Measurements from ENCODE around the gene CD70. TPM values are rescaled to one million over a fixed set of nuclear protein-coding genes. Genes with fewer than 3 reads are reported as not detected.
A peak's percentile ranks its signal among the peaks of the same experiment; 100 is the strongest.
"Not testable (repeated sequence)": the region's sequence is repeated elsewhere in the genome, so short reads cannot be mapped to it uniquely, and the experiment has no call there.

The CD70 gene
- polyA plus RNA-seq, 4 donors, result 0.15 to 0.89 TPM; not detected in 2

DNA sequence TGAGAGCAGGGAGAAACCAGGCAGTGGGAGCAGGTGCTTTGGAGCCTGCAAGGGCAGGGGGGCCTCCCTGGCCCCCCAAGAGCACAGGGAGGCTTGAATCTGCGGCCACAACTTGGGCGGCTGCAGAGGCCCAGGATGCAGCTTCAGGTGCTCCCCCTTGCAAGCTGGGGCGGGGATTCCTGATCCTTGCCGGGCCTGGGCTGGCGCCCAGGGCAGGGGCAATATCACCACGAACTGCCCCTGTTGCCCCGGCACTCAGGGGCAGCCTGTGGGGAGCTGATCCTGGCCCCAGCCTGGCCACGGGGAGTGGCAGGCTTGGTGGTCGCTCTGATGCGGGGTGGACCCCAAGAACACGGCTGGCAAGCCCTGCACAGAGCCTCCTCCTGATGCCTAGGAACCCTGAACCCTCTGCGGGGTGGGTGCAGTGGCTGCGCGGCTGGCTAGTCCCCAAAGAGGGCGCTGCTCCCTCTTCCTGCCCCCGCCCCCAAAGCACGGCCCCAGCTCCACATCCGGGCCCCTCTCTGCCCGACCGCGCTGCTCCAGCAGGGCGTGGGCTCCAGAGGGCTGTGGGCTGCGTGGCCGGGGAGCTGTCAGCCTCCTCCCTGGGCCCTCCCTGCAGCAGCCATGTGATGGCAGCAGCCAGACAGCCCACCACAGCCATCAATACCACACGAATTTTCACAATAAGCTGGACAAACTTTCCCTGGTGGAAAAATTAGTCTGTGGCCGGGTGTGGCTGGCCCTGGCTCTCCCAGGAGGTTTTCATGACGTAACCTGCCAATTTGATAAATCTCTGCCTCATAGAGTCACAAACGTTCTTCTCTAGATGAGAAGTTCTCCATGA, 39.1 kb downstream of the CD70 start:
- Histone ChIP-seq H3K27ac (ENCODE audit: low read depth in 1 of 3, low read length in 2 of 3) (no peak overlapping the region), H3K27me3 (ENCODE audit: control insufficient read depth in 3 of 3, insufficient read depth in 3 of 3, low read length in 3 of 3) (peaks cover 0 to 2% (median 0%) of the 10 kb centered on the region in 3 donors), H3K9me3 (ENCODE audit: control insufficient read depth in 2 of 2, insufficient read depth in 1 of 2, low read depth in 1 of 2, low read length in 1 of 2) (peaks cover 0 to 4% of the 10 kb centered on the region in 2 donors), H3K4me1 (ENCODE audit: control insufficient read depth in 3 of 3, insufficient read depth in 2 of 3, low read depth in 1 of 3, low read length in 2 of 3) (no peaks in the 10 kb centered on the region), H3K36me3 (ENCODE audit: control insufficient read depth in 3 of 3, insufficient read depth in 2 of 3, low read depth in 1 of 3, low read length in 3 of 3) (no peaks in the 10 kb centered on the region), H3K4me3 (ENCODE audit: low read depth in 1 of 3, low read length in 3 of 3) (no peak overlapping the region)
- 33 to 35% (median 35%) methylated on average over 24 to 28 of the region's 28 CpGs for WGBS, 3 donors
- FAIRE-seq (no peak), DNase-seq (peak in 1 of 2 donors; percentile 15)

DNA sequence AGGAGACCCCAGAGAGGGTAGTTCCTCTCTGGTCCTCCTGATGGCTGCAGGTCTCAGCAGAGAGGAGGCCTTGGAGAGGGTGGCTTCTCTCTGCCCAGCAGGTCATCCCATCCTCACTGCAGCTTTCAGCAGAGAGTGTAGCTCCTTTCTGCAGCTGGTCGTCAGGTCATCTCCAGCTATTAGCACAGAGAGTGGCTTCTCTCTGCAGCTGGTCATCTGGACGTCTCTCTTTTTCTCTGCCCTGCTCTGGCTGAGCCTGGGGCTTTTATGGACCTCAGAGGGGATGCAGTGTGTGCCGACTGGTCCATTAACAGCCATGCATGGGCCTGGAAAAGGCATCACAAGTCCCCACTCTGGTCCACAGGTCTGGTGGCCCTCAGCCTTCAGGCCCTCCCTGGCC, 39.9 kb downstream of the CD70 start:
- FAIRE-seq, result no peak
- peaks cover 0 to 4% of the 10 kb centered on the region in 2 donors for H3K9me3 ChIP-seq (ENCODE audit: control insufficient read depth in 2 of 2, insufficient read depth in 1 of 2, low read depth in 1 of 2, low read length in 1 of 2)

DNA sequence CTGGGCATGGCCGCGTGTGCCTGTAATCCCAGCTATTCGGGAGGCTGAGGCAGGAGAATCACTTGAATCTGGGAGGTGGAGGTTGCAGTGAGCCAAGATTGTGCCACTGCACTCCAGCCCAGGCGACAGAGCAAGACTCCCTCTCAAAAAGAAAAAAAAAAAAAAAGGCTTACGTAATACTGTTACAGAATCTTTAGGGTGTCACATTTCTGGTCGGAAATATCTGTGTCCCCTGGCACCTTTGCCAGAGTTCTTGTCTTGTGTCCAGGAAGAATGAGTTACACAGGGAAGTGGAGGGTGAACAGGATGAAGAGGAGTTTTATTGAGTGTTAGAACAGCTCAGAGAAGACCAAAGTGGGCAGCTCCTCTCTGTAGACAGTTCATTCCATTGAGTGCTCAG, 40.3 kb downstream of the CD70 start:
- not testable (repeated sequence) for H3K27ac ChIP-seq (ENCODE audit: low read depth in 1 of 3, low read length in 2 of 3); H3K27me3 ChIP-seq (ENCODE audit: control insufficient read depth in 3 of 3, insufficient read depth in 3 of 3, low read length in 3 of 3); H3K4me3 ChIP-seq (ENCODE audit: low read depth in 1 of 3, low read length in 3 of 3); H3K4me1 ChIP-seq (ENCODE audit: control insufficient read depth in 3 of 3, insufficient read depth in 2 of 3, low read depth in 1 of 3, low read length in 2 of 3); H3K9me3 ChIP-seq (ENCODE audit: control insufficient read depth in 2 of 2, insufficient read depth in 1 of 2, low read depth in 1 of 2, low read length in 1 of 2); DNase-seq; FAIRE-seq; H3K36me3 ChIP-seq (ENCODE audit: control insufficient read depth in 3 of 3, insufficient read depth in 2 of 3, low read depth in 1 of 3, low read length in 3 of 3)
- 84 to 91% (median 85%) methylated on average over 6 of the region's 6 CpGs for WGBS, 3 donors

More for the DNA sequence above, 39.9 kb downstream of the CD70 start:
- H3K36me3 ChIP-seq (ENCODE audit: control insufficient read depth in 3 of 3, insufficient read depth in 2 of 3, low read depth in 1 of 3, low read length in 3 of 3), result no peaks in the 10 kb centered on the region
- no peak overlapping the region for H3K27ac ChIP-seq (ENCODE audit: low read depth in 1 of 3, low read length in 2 of 3)
- H3K27me3 ChIP-seq (ENCODE audit: control insufficient read depth in 3 of 3, insufficient read depth in 3 of 3, low read length in 3 of 3), result peaks cover 0 to 2% (median 0%) of the 10 kb centered on the region in 3 donors
- WGBS, 3 donors, result 86 to 92% (median 88%) methylated on average over 3 of the region's 3 CpGs
- no peak for DNase-seq
- H3K4me3 ChIP-seq (ENCODE audit: low read depth in 1 of 3, low read length in 3 of 3), result no peak overlapping the region
- H3K4me1 ChIP-seq (ENCODE audit: control insufficient read depth in 3 of 3, insufficient read depth in 2 of 3, low read depth in 1 of 3, low read length in 2 of 3), result no peaks in the 10 kb centered on the region

DNA sequence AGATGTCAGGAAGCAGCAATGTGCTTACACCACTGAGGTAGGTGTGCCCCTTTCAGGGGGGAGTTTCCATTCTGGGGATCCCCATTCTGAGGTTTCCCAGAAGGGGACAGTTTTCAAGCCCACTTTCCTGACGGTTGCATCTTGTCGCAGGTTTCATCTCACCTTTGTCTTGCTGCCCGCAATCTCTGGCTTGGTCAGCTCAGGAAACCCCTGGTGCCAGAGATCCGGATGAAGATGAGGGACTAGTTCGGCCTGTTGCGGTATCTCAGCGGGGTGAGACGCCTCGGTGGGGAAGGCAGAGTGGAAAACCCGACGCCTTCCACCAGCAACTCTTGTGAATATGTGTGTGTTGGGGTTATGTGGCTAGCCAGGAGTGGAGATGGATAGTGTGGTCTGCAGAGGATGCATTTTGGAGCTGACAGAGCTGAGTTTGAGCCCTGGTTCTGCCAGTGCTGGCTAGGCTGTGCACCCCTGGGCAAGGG, 47.0 kb downstream of the CD70 start:
- Histone ChIP-seq H3K9me3 (ENCODE audit: control insufficient read depth in 2 of 2, insufficient read depth in 1 of 2, low read depth in 1 of 2, low read length in 1 of 2) (no peaks in the 10 kb centered on the region), H3K36me3 (ENCODE audit: control insufficient read depth in 3 of 3, insufficient read depth in 2 of 3, low read depth in 1 of 3, low read length in 3 of 3) (no peaks in the 10 kb centered on the region), H3K27ac (ENCODE audit: low read depth in 1 of 3, low read length in 2 of 3) (no peak overlapping the region), H3K4me1 (ENCODE audit: control insufficient read depth in 3 of 3, insufficient read depth in 2 of 3, low read depth in 1 of 3, low read length in 2 of 3) (no peaks in the 10 kb centered on the region), H3K27me3 (ENCODE audit: control insufficient read depth in 3 of 3, insufficient read depth in 3 of 3, low read length in 3 of 3) (no peaks in the 10 kb centered on the region), H3K4me3 (ENCODE audit: low read depth in 1 of 3, low read length in 3 of 3) (no peak overlapping the region)
- DNase-seq, result no peak
- FAIRE-seq, result no peak
- 66 to 79% (median 68%) methylated on average over 11 of the region's 11 CpGs for WGBS, 3 donors

DNA sequence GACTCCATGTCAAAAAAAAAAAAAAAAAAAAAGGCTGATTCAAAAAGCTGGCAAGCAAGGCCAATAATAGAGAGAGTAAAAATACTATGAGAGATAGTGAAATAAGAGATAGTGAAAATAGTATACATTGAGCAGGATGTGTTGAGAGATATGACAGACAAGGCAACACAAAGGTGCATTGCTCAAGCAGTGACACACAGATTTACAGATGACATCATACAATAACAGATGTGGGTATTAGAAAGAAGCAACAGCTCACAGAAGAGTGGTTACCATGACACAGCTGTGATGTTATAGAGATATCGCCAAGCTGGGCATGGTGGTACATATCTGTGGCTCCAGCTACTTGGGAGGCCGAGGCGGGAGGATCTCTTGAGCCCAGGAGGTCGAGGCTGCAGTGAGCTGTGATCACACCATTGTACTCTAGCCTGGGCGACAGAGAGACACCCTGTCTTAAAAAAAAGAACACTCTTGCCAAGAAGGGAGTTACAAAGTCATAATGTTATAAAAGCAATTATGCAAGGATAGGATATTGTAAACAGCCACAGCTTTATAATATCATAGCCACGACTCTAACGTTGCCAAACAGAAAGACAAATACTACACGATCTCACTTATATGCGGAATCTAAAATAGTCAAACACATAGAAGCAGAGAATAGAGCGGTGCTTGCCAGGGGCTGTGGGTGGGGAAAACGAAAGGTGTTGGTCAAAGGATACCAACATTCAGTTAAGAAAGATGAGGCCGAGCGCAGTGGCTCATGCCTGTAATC, 49.8 kb downstream of the CD70 start:
- Histone ChIP-seq H3K36me3 (ENCODE audit: control insufficient read depth in 3 of 3, insufficient read depth in 2 of 3, low read depth in 1 of 3, low read length in 3 of 3) (no peaks in the 10 kb centered on the region), H3K27ac (ENCODE audit: low read depth in 1 of 3, low read length in 2 of 3) (no peak overlapping the region), H3K4me1 (ENCODE audit: control insufficient read depth in 3 of 3, insufficient read depth in 2 of 3, low read depth in 1 of 3, low read length in 2 of 3) (no peaks in the 10 kb centered on the region), H3K9me3 (ENCODE audit: control insufficient read depth in 2 of 2, insufficient read depth in 1 of 2, low read depth in 1 of 2, low read length in 1 of 2) (peaks cover 0 to under 1% of the 10 kb centered on the region in 2 donors), H3K27me3 (ENCODE audit: control insufficient read depth in 3 of 3, insufficient read depth in 3 of 3, low read length in 3 of 3) (peaks cover 0 to 2% (median 0%) of the 10 kb centered on the region in 3 donors), H3K4me3 (ENCODE audit: low read depth in 1 of 3, low read length in 3 of 3) (no peak overlapping the region)
- WGBS, 3 donors, result 67 to 71% (median 68%) methylated on average over 13 of the region's 13 CpGs
- no peak for FAIRE-seq
- no peak for DNase-seq

DNA sequence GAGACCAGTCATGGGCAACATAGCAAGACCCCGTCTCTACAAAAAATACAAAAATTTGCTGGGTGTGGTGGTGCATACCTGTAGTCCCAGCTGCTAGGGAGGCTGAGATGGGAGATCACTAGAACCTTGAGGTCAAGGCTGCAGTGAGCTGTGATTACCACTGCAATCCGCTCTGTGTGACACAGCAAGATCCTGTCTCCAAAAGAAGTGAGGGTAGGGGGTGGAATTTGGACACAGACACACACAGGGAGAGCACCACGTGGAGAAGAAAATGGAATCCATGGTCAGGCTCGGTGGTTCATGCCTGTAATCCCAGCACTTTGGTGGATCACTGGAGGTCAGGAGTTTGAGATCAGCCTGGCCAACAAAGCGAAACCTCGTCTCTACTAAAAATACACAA, 51.4 kb downstream of the CD70 start:
- peaks cover 0 to 8% (median 4%) of the 10 kb centered on the region in 3 donors for H3K27me3 ChIP-seq (ENCODE audit: control insufficient read depth in 3 of 3, insufficient read depth in 3 of 3, low read length in 3 of 3)
- DNase-seq (no peak), FAIRE-seq (no peak)
- H3K27ac ChIP-seq (ENCODE audit: low read depth in 1 of 3, low read length in 2 of 3), result no peak overlapping the region
- no peaks in the 10 kb centered on the region for H3K36me3 ChIP-seq (ENCODE audit: control insufficient read depth in 3 of 3, insufficient read depth in 2 of 3, low read depth in 1 of 3, low read length in 3 of 3)
- H3K4me3 ChIP-seq (ENCODE audit: low read depth in 1 of 3, low read length in 3 of 3), result no peak overlapping the region
- no peaks in the 10 kb centered on the region for H3K4me1 ChIP-seq (ENCODE audit: control insufficient read depth in 3 of 3, insufficient read depth in 2 of 3, low read depth in 1 of 3, low read length in 2 of 3)
- 81% methylated on average over 6 of the region's 6 CpGs for WGBS, 3 donors
- H3K9me3 ChIP-seq (ENCODE audit: control insufficient read depth in 2 of 2, insufficient read depth in 1 of 2, low read depth in 1 of 2, low read length in 1 of 2), result peaks cover 0 to 5% of the 10 kb centered on the region in 2 donors

Other genes starting within 250 kb of the CD70 start
- 100 to 1,000 TPM in 3 of 4 donors, 10 to 100 TPM in 1; 48.6 to 129 (median 101) TPM for gene CLPP, start 229.6 kb downstream of the CD70 start, polyA plus RNA-seq
- gene ALKBH7, start 218.4 kb downstream of the CD70 start, polyA plus RNA-seq, result 100 to 1,000 TPM in 3 of 4 donors, 10 to 100 TPM in 1; 98.8 to 238 (median 164) TPM
- 1 to 10 TPM; 1.1 to 2.6 (median 1.2) TPM for gene PSPN, start 215.2 kb downstream of the CD70 start, polyA plus RNA-seq
- 100 to 1,000 TPM in 1 of 4 donors, 10 to 100 TPM in 3; 63.2 to 101 (median 64.7) TPM for gene GTF2F1, start 198.0 kb downstream of the CD70 start, polyA plus RNA-seq
- 100 to 1,000 TPM in 2 of 4 donors, 10 to 100 TPM in 2; 80.7 to 257 (median 158) TPM for gene KHSRP, start 166.3 kb downstream of the CD70 start, polyA plus RNA-seq
- gene SLC25A41, start 157.4 kb downstream of the CD70 start, polyA plus RNA-seq, result 1 to 10 TPM in 1 of 4 donors, under 1 TPM in 3; 0.34 to 2.7 (median 0.45) TPM
- 10 to 100 TPM; 24.1 to 87.0 (median 49.9) TPM for gene SLC25A23, start 131.4 kb downstream of the CD70 start, polyA plus RNA-seq
- gene CRB3, start 126.9 kb downstream of the CD70 start, polyA plus RNA-seq, result 100 to 1,000 TPM in 2 of 4 donors, 10 to 100 TPM in 2; 54.8 to 120 (median 94.8) TPM
- 10 to 100 TPM in 2 of 4 donors, 1 to 10 TPM in 2; 4.0 to 48.7 (median 9.6) TPM for gene DENND1C, start 109.4 kb downstream of the CD70 start, polyA plus RNA-seq
- 1 to 10 TPM in 2 of 4 donors, under 1 TPM in 1, not detected in 1; 0.53 to 5.8 (median 1.1) TPM for gene TUBB4A, start 88.8 kb downstream of the CD70 start, polyA plus RNA-seq
- gene TNFSF9, start 60.1 kb downstream of the CD70 start, polyA plus RNA-seq, result under 1 TPM in 2 of 4 donors, not detected in 2; 0.22 to 0.37 TPM
- 1 to 10 TPM in 1 of 4 donors, under 1 TPM in 3; 0.22 to 2.2 (median 0.71) TPM for gene TNFSF14, start 79.0 kb upstream of the CD70 start, polyA plus RNA-seq
- gene C3, start 129.5 kb upstream of the CD70 start, polyA plus RNA-seq, result 100 to 1,000 TPM in 2 of 4 donors, 10 to 100 TPM in 1, 1 to 10 TPM in 1; 9.5 to 552 (median 63.2) TPM
- gene GPR108, start 146.4 kb upstream of the CD70 start, polyA plus RNA-seq, result 100 to 1,000 TPM in 2 of 4 donors, 10 to 100 TPM in 2; 68.9 to 128 (median 89.2) TPM
- gene TRIP10, start 148.5 kb upstream of the CD70 start, polyA plus RNA-seq, result 100 to 1,000 TPM in 1 of 4 donors, 10 to 100 TPM in 3; 42.1 to 141 (median 84.1) TPM
- 10 to 100 TPM; 23.9 to 71.6 (median 42.1) TPM for gene SH2D3A, start 176.3 kb upstream of the CD70 start, polyA plus RNA-seq
- gene VAV1, start 181.6 kb upstream of the CD70 start, polyA plus RNA-seq, result 1 to 10 TPM; 2.5 to 3.5 (median 3.1) TPM

Data from small intestine (tissue), 7 donors.